NCI-H146 (cell line): ENCODE data around the gene CHD5.

Source experiments
- DNase-seq: peaks from one replicate; lab custom pipeline; 2025; lab: John Stamatoyannopoulos, UW

CHD5 gene

GRCh38 chr1:6098303-6099215, 81.6 kb downstream of the CHD5 start:
- no peak for DNase-seq

- DNase-seq: no peak
Observed at GRCh38 chr1:6097824-6098223, 82.3 kb downstream of the CHD5 start.

GRCh38 chr1:6097117-6097595, 83.0 kb downstream of the CHD5 start:
- DNase-seq: no peak

GRCh38 chr1:6096243-6097116, 83.6 kb downstream of the CHD5 start:
- DNase-seq: no peak

- DNase-seq: no peak
Observed at GRCh38 chr1:6095511-6096242, 84.4 kb downstream of the CHD5 start.

- no peak for DNase-seq
Observed at GRCh38 chr1:6094801-6095505, 85.2 kb downstream of the CHD5 start.

GRCh38 chr1:6094246-6094645, 85.9 kb downstream of the CHD5 start:
- no peak for DNase-seq

- no peak for DNase-seq
Observed at GRCh38 chr1:6093611-6094010, 86.5 kb downstream of the CHD5 start.

- DNase-seq: no peak
Observed at GRCh38 chr1:6093071-6093470, 87.0 kb downstream of the CHD5 start.

GRCh38 chr1:6092211-6092610, 87.9 kb downstream of the CHD5 start:
- no peak for DNase-seq

GRCh38 chr1:6091823-6092109, 88.4 kb downstream of the CHD5 start:
- DNase-seq: no peak

GRCh38 chr1:6090996-6091822, 88.9 kb downstream of the CHD5 start:
- DNase-seq: no peak

GRCh38 chr1:6090288-6090687, 89.8 kb downstream of the CHD5 start:
- no peak for DNase-seq

GRCh38 chr1:6088956-6089355, 91.2 kb downstream of the CHD5 start:
- no peak for DNase-seq

- no peak for DNase-seq
Observed at GRCh38 chr1:6087958-6088357, 92.2 kb downstream of the CHD5 start.

- no peak for DNase-seq
Observed at GRCh38 chr1:6087377-6087772, 92.7 kb downstream of the CHD5 start.

- no peak for DNase-seq
Observed at GRCh38 chr1:6086762-6087376, 93.3 kb downstream of the CHD5 start.

GRCh38 chr1:6086358-6086757, 93.8 kb downstream of the CHD5 start:
- DNase-seq: no peak

GRCh38 chr1:6085666-6086065, 94.5 kb downstream of the CHD5 start:
- DNase-seq: no peak

GRCh38 chr1:6084781-6085495, 95.2 kb downstream of the CHD5 start:
- no peak for DNase-seq
